Activated CD8-positive, alpha-beta memory T cell treated with anti-CD3 and anti-CD28 coated beads, Interleukin-2, amount 50 U/mL, for 24 hours (primary cell): Measurements from ENCODE around the gene TBC1D5.
"Not testable (repeated sequence)": the region's sequence is repeated elsewhere in the genome, so short reads cannot be mapped to it uniquely, and the experiment has no call there.

Experiments
- DNase-seq: peaks from one replicate; pipeline ENCODE4 v3.0.0-alpha.2; 2020; ENCODE audit errors: extremely low read depth

Gene TBC1D5

GRCh38 chr3:17411157-17411877 lies 331.1 kb downstream of the TBC1D5 start:
- DNase-seq, result no peak

GRCh38 chr3:17407576-17407975 lies 334.9 kb downstream of the TBC1D5 start:
- no peak for DNase-seq

- no peak for DNase-seq
Observed at GRCh38 chr3:17404548-17404947, 337.9 kb downstream of the TBC1D5 start.

- no peak for DNase-seq
Observed at GRCh38 chr3:17402442-17402841, 340.0 kb downstream of the TBC1D5 start.

- no peak for DNase-seq
Observed at GRCh38 chr3:17401912-17402311, 340.5 kb downstream of the TBC1D5 start.

GRCh38 chr3:17399586-17399985 lies 342.8 kb downstream of the TBC1D5 start:
- no peak for DNase-seq

GRCh38 chr3:17398959-17399551 lies 343.4 kb downstream of the TBC1D5 start:
- DNase-seq, result no peak

- DNase-seq, result no peak
Observed at GRCh38 chr3:17396036-17396435, 346.4 kb downstream of the TBC1D5 start.

GRCh38 chr3:17394541-17395155 lies 347.8 kb downstream of the TBC1D5 start:
- DNase-seq, result no peak

- DNase-seq, result not testable (repeated sequence)
Observed at GRCh38 chr3:17392516-17392915, 349.9 kb downstream of the TBC1D5 start.

GRCh38 chr3:17390785-17391184 lies 351.6 kb downstream of the TBC1D5 start:
- no peak for DNase-seq

GRCh38 chr3:17387108-17387507 lies 355.3 kb downstream of the TBC1D5 start:
- DNase-seq, result no peak

- DNase-seq, result no peak
Observed at GRCh38 chr3:17386432-17386831, 356.0 kb downstream of the TBC1D5 start.

GRCh38 chr3:17384567-17385296 lies 357.7 kb downstream of the TBC1D5 start:
- no peak for DNase-seq

- DNase-seq, result no peak
Observed at GRCh38 chr3:17373304-17373703, 369.1 kb downstream of the TBC1D5 start.

- no peak for DNase-seq
Observed at GRCh38 chr3:17372362-17373210, 369.8 kb downstream of the TBC1D5 start.

- DNase-seq, result no peak
Observed at GRCh38 chr3:17369973-17370372, 372.5 kb downstream of the TBC1D5 start.

- no peak for DNase-seq
Observed at GRCh38 chr3:17367171-17367570, 375.3 kb downstream of the TBC1D5 start.

GRCh38 chr3:17360991-17361390 lies 381.4 kb downstream of the TBC1D5 start:
- no peak for DNase-seq

- DNase-seq, result no peak
Observed at GRCh38 chr3:17359911-17360310, 382.5 kb downstream of the TBC1D5 start.

GRCh38 chr3:17357035-17357710 lies 385.3 kb downstream of the TBC1D5 start:
- no peak for DNase-seq
